Endothelial cell of umbilical vein (primary cell): ENCODE data around the gene ST8SIA1.

Source experiments
- EZH2 ChIP-seq: IDR thresholded peaks from 2 replicates; pipeline ENCODE4 v1.6.1; 2012; ENCODE audit warnings: borderline replicate concordance, low read depth, mild to moderate bottlenecking, moderate library complexity, low read length, inconsistent platforms; ENCODE audit not compliant: severe bottlenecking
- FOS ChIP-seq: IDR thresholded peaks from 2 replicates; pipeline ENCODE4 v1.6.1; 2011; ENCODE audit warnings: mild to moderate bottlenecking, low read length, moderate library complexity, borderline replicate concordance; ENCODE audit not compliant: insufficient read depth
- MYC ChIP-seq: IDR thresholded peaks from one replicate; pipeline ENCODE4 v1.6.1; 2011; ENCODE audit warnings: mild to moderate bottlenecking, low read depth, low read length
- POLR2A ChIP-seq: IDR thresholded peaks from 2 replicates; pipeline ENCODE4 v1.6.1; 2012; ENCODE audit warnings: low read depth, mild to moderate bottlenecking, control low read depth, low read length
- POLR2AphosphoS5 ChIP-seq: IDR thresholded peaks from 2 replicates; pipeline ENCODE4 v1.6.1; 2012; ENCODE audit warnings: low read depth, mild to moderate bottlenecking, control low read depth, low read length, moderate library complexity; ENCODE audit not compliant: insufficient read depth
- TF ChIP-seq, protein P1 (sequence below), 2 donors: IDR thresholded peaks; 1 replicate in 1 of 2; 2 replicates in 1 of 2; pipeline ENCODE4 v1.5.1; 2011; ENCODE audit warnings: low read length in 2 of 2, mild to moderate bottlenecking in 2 of 2, moderate library complexity in 2 of 2, control low read depth in 1 of 2, inconsistent platforms in 1 of 2, low read depth in 1 of 2; ENCODE audit not compliant: insufficient read depth in 1 of 2; ENCODE audit errors: extremely low read depth in 1 of 2
- TF ChIP-seq, protein P2 (sequence below): IDR thresholded peaks from 2 replicates; pipeline ENCODE4 v1.6.1; 2011; ENCODE audit not compliant: insufficient read depth, insufficient read length

DNA sequence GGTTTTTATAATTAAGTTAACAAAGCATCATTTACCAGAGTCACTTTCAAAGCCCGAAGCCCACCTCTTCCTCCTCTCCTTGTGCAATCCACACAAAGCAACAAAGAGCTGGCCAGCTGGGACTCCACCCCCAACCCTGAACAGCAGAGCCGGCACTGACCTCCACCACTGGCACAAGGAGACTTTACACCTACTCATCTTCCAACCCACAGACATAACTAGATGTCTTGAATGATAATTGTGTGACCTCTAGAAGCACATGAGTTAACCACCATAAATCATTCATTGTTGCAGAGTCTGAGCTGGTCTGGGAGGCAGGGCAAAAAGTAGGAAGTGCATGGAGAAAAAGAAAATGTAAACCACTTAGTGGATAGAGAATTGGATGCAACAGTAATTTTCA lies 72.2 kb downstream of the ST8SIA1 start:
- TF ChIP-seq, protein P1, sequence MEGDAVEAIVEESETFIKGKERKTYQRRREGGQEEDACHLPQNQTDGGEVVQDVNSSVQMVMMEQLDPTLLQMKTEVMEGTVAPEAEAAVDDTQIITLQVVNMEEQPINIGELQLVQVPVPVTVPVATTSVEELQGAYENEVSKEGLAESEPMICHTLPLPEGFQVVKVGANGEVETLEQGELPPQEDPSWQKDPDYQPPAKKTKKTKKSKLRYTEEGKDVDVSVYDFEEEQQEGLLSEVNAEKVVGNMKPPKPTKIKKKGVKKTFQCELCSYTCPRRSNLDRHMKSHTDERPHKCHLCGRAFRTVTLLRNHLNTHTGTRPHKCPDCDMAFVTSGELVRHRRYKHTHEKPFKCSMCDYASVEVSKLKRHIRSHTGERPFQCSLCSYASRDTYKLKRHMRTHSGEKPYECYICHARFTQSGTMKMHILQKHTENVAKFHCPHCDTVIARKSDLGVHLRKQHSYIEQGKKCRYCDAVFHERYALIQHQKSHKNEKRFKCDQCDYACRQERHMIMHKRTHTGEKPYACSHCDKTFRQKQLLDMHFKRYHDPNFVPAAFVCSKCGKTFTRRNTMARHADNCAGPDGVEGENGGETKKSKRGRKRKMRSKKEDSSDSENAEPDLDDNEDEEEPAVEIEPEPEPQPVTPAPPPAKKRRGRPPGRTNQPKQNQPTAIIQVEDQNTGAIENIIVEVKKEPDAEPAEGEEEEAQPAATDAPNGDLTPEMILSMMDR (IDR thresholded peaks at IDR 0.05; ENCODE audit: extremely low read depth in 1 of 2, insufficient read depth in 1 of 2, low read depth in 1 of 2, low read length in 2 of 2), result no peak
- TF ChIP-seq EZH2 (no peak), POLR2A (no peak), POLR2AphosphoS5 (no peak), FOS (no peak), MYC (no peak)
- TF ChIP-seq, protein P2, sequence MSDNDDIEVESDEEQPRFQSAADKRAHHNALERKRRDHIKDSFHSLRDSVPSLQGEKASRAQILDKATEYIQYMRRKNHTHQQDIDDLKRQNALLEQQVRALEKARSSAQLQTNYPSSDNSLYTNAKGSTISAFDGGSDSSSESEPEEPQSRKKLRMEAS, result no peak
